Measurements from ENCODE around the gene CIB2.

DNA sequence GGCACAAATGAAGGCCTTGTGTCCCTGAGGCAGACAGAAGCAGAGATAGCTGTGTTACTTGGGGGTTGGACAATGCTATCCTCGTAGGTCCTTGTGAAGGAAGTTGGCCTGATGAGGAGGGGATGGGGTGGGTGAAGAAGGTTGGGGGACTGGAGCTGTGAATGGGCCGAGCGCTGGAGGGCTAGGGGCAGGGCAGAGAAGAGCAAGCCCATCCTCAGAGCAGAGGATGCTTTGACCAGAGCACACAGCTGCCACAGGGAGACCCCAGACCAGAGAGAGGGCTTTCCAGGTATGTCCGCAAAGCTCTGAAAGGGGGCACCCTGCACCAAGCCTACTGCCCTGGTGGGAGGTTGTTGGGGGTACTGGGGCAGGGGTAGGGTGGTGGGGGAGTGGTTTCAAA, 48.1 kb downstream of the CIB2 start:
- TF ChIP-seq, protein P1, sequence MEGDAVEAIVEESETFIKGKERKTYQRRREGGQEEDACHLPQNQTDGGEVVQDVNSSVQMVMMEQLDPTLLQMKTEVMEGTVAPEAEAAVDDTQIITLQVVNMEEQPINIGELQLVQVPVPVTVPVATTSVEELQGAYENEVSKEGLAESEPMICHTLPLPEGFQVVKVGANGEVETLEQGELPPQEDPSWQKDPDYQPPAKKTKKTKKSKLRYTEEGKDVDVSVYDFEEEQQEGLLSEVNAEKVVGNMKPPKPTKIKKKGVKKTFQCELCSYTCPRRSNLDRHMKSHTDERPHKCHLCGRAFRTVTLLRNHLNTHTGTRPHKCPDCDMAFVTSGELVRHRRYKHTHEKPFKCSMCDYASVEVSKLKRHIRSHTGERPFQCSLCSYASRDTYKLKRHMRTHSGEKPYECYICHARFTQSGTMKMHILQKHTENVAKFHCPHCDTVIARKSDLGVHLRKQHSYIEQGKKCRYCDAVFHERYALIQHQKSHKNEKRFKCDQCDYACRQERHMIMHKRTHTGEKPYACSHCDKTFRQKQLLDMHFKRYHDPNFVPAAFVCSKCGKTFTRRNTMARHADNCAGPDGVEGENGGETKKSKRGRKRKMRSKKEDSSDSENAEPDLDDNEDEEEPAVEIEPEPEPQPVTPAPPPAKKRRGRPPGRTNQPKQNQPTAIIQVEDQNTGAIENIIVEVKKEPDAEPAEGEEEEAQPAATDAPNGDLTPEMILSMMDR (IDR thresholded peaks at IDR 0.05) = no peak
- TF ChIP-seq EP300 (IDR thresholded peaks at IDR 0.05) = no peak

All from stomach (tissue), 4 donors.